Stimulated activated CD8-positive, alpha-beta memory T cell treated with anti-CD3 and anti-CD28 coated beads, Interleukin-4, amount 100 ng/mL, for 24 hours (primary cell): ENCODE results near the gene TLE3.

Experiments used
- DNase-seq: peaks from one replicate; pipeline ENCODE4 v3.0.0-alpha.2; 2020; ENCODE audit warnings: low read depth

Gene TLE3

GRCh38 chr15:70082281-70082900, 15.3 kb downstream of the TLE3 start:
- no peak for DNase-seq

GRCh38 chr15:70081612-70082011, 16.1 kb downstream of the TLE3 start:
- DNase-seq = no peak

- no peak for DNase-seq
Measured at GRCh38 chr15:70080347-70080746, 17.4 kb downstream of the TLE3 start.

- no peak for DNase-seq
Measured at GRCh38 chr15:70079888-70080287, 17.8 kb downstream of the TLE3 start.

GRCh38 chr15:70078578-70079417, 18.9 kb downstream of the TLE3 start:
- DNase-seq = no peak

- no peak for DNase-seq
Measured at GRCh38 chr15:70077188-70078147, 20.2 kb downstream of the TLE3 start.

- DNase-seq = no peak
Measured at GRCh38 chr15:70074380-70074779, 23.3 kb downstream of the TLE3 start.

- DNase-seq = no peak
Measured at GRCh38 chr15:70072479-70072878, 25.2 kb downstream of the TLE3 start.

- DNase-seq = no peak
Measured at GRCh38 chr15:70071799-70072198, 25.9 kb downstream of the TLE3 start.

GRCh38 chr15:70069716-70070115, 28.0 kb downstream of the TLE3 start:
- DNase-seq = no peak

GRCh38 chr15:70068783-70069565, 28.7 kb downstream of the TLE3 start:
- DNase-seq = no peak

GRCh38 chr15:70067681-70068080, 30.0 kb downstream of the TLE3 start:
- DNase-seq = no peak

- DNase-seq = no peak
Measured at GRCh38 chr15:70067011-70067410, 30.7 kb downstream of the TLE3 start.

- DNase-seq = no peak
Measured at GRCh38 chr15:70066447-70066846, 31.3 kb downstream of the TLE3 start.

- no peak for DNase-seq
Measured at GRCh38 chr15:70066004-70066403, 31.7 kb downstream of the TLE3 start.

GRCh38 chr15:70065006-70065722, 32.6 kb downstream of the TLE3 start:
- no peak for DNase-seq

GRCh38 chr15:70064441-70064840, 33.3 kb downstream of the TLE3 start:
- DNase-seq = no peak

- DNase-seq = no peak
Measured at GRCh38 chr15:70063980-70064379, 33.7 kb downstream of the TLE3 start.

- no peak for DNase-seq
Measured at GRCh38 chr15:70063261-70063925, 34.3 kb downstream of the TLE3 start.

- no peak for DNase-seq
Measured at GRCh38 chr15:70062321-70062956, 35.3 kb downstream of the TLE3 start.
